OCI-LY7 (cell line): Measurements from ENCODE around the gene MED27.

Experiments used
- EZH2phosphoT487 ChIP-seq: fragments of 200-600 bp; sonication (generic); IDR thresholded peaks from 2 replicates; pipeline ENCODE4 v1.6.1; 2018; ENCODE audit warnings: low read depth, borderline replicate concordance, mild to moderate bottlenecking, mixed run types, antibody characterized with exemption, low read length, moderate library complexity, mixed read lengths
- TF ChIP-seq, protein P1 (sequence below): fragments of 200-600 bp; sonication (generic); conservative IDR thresholded peaks from 2 replicates; pipeline ENCODE4 v1.5.1; 2014; ENCODE audit warnings: mild to moderate bottlenecking, antibody characterized with exemption, low read length, moderate library complexity, mixed read lengths

DNA sequence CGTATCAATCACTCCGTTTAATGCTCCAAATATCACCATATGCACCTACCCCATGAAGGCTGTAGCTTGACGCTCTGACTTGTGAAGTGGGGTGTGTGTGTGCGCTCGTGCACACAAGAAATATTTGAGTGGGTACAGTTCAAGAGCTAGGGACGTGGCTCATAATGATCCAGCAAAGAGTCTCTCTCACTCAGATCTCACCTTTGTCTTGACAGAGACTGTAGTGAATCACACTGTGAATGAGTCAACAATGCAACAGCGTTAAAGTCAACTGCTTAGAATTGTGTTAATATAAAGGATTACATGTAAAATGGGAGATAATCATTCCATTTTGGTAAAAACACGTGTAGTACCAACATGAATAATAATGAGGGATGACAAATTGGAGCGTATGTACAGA is 119.4 kb downstream of the MED27 start:
- TF ChIP-seq, protein P1, sequence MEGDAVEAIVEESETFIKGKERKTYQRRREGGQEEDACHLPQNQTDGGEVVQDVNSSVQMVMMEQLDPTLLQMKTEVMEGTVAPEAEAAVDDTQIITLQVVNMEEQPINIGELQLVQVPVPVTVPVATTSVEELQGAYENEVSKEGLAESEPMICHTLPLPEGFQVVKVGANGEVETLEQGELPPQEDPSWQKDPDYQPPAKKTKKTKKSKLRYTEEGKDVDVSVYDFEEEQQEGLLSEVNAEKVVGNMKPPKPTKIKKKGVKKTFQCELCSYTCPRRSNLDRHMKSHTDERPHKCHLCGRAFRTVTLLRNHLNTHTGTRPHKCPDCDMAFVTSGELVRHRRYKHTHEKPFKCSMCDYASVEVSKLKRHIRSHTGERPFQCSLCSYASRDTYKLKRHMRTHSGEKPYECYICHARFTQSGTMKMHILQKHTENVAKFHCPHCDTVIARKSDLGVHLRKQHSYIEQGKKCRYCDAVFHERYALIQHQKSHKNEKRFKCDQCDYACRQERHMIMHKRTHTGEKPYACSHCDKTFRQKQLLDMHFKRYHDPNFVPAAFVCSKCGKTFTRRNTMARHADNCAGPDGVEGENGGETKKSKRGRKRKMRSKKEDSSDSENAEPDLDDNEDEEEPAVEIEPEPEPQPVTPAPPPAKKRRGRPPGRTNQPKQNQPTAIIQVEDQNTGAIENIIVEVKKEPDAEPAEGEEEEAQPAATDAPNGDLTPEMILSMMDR: no peak
- TF ChIP-seq EZH2phosphoT487: no peak
